Stimulated activated CD8-positive, alpha-beta memory T cell treated with anti-CD3 and anti-CD28 coated beads, Interleukin-12 subunit alpha, Interleukin-12 subunit beta, amount 100 ng/mL, for 1 hour (primary cell): ENCODE measurements around the gene CCBE1.
"Not testable (repeated sequence)": the region's sequence is repeated elsewhere in the genome, so short reads cannot be mapped to it uniquely, and the experiment has no call there.

Experiments
- DNase-seq: peaks from one replicate; pipeline ENCODE4 v3.0.0-alpha.2; 2020; ENCODE audit warnings: low read depth

CCBE1 gene

GRCh38 chr18:59656373-59656887 lies 40.8 kb downstream of the CCBE1 start:
- DNase-seq, result no peak

GRCh38 chr18:59655676-59656075 lies 41.5 kb downstream of the CCBE1 start:
- DNase-seq, result no peak

- DNase-seq, result no peak
Observed at GRCh38 chr18:59651071-59651470, 46.2 kb downstream of the CCBE1 start.

GRCh38 chr18:59650266-59650820 lies 46.9 kb downstream of the CCBE1 start:
- no peak for DNase-seq

DNA sequence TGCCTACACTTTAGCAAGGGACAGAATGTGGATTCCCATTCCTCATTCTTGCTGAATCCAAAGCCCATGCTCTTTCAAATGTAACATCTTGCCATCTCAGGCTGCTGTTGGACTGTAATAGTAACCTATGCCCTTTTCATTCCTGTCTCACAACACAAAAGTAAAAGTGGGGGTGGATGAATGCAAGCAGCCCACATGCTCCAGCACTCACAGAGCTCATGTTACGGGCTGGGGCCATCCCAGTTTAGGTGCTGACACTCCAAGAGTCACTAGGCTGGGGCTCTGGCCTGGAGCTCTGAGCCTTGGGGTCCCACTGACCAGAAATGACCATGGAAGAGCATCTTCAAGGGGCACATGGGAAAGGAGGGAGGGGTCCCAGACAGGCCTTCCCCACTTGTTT lies 47.6 kb downstream of the CCBE1 start:
- DNase-seq, result no peak

DNA sequence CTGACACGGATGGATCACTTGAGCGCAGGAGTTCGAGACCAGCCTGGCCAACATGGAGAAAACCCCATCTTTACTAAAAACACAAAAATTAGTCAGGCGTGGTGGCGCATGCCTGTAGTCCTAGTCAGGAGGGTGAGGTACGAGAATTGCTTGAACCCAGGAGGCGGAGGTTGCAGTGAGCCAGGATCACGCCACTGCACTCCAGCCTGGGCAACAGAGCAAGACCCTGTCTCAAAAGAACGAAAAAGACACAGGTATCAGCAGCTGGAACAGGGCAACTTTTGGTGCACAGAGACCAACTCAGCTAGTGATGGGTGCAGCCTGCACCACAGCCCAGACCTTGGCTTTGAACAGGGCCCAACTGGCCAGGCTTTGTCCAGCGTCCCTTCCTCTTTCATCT lies 48.8 kb downstream of the CCBE1 start:
- DNase-seq, result not testable (repeated sequence)

DNA sequence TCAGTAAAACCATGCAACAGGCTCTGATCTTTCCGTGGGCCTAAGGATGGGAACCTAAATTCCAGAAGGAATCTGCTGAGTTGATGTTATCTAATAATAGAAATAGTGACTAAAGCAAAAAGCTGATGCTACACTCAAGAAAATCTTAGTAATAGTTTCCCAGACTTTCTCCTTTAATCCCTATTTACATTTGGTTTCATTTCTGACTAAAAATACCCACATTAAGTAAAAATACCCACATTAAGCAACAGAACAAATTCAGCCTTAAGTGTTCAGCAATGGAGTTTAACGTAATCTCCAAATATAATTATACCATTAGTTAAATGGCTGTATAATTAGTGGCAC lies 50.3 kb downstream of the CCBE1 start:
- no peak for DNase-seq

DNA sequence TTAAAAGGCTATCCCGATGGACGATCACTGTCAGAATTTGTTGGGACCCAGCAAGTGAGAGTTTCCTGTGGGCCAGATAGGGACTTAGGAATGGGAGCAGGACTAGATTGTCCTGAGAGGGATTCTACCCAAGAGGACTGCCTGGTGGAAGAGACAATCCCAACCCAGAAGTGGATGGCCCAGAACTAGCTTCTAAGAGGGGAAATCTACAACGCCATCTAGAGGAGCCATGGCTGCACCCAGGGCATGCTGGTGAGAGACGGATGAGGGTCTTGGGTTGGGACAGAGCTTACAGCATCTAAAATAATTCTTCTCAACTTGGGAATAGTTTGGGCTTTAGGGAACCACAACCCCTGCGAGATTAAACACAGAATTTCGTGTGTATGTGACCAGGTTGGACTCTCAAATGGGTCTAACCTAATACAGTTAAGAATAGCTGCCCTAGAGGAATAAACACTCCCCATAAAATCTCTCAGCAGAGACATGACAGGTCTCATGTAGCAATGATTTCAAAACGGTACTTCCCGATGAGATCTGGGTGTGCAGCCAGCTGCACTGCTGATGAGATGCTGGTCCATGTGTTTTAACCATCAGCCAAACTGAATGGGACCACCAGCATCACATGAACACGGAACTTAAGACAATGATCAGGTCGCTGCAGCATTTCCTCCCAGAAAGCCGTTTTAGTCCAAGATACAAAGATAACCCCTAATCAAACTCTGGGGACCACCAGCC lies 50.8 kb downstream of the CCBE1 start:
- no peak for DNase-seq

GRCh38 chr18:59643740-59644139 lies 53.5 kb downstream of the CCBE1 start:
- no peak for DNase-seq

GRCh38 chr18:59640721-59641120 lies 56.5 kb downstream of the CCBE1 start:
- DNase-seq, result no peak

DNA sequence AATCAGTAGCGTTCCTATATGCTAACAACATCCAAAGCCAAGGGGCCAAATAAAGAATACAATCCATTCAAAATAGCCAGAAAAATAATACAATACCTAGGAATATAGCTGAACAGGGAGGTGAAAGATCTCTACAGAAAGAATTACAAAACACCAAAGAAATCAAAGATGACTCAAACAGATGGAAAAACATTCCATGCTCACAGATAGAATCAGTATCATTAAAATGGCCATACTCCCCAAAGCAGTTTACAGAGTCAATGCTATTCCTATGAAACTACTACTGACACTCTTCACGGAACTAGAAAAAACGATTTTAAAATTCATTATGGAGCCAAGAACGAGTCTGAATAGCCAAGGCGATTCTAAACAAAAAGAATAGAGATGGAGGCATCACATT lies 57.4 kb downstream of the CCBE1 start:
- no peak for DNase-seq

DNA sequence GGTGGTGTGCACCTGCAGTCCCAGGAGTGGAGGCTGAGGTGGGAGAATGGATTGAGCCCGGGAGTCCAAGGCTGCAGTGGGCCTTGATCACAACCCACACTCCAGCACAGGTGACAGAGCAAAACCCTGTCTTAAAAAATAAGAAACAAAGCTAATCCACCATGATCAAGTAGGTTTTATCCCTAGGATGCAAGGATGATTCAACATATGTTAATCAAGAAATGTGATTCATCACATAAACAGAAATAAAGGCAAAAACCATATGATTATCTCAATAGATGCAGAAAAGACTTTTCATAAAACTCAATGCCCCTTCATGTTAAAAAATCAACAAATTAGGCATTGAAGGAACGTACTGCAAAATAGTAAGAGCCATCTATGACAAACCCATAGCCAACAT lies 58.1 kb downstream of the CCBE1 start:
- DNase-seq, result no peak

GRCh38 chr18:59633961-59634485 lies 63.2 kb downstream of the CCBE1 start:
- no peak for DNase-seq

DNA sequence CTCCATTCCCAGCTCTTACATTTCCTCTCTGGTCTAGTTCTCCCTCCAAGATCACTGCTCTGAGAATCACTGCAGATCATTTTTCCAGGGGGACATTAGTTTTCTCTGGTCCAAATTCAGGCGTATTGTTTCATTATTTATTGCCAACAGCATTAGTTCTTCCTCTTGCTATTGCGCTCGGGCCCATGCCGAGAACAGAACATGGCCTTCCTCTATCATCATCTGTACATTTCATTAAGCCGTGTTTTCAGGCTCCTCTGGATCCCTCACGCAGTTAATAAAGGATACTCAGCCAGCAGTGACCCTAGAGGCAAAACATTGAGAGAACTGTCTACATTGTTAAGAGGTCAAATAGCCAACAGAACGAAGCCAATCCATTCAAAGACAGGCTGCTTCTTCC lies 63.9 kb downstream of the CCBE1 start:
- DNase-seq, result no peak

GRCh38 chr18:59631583-59632181 lies 65.5 kb downstream of the CCBE1 start:
- DNase-seq, result no peak

GRCh38 chr18:59629894-59630293 lies 67.3 kb downstream of the CCBE1 start:
- DNase-seq, result no peak

DNA sequence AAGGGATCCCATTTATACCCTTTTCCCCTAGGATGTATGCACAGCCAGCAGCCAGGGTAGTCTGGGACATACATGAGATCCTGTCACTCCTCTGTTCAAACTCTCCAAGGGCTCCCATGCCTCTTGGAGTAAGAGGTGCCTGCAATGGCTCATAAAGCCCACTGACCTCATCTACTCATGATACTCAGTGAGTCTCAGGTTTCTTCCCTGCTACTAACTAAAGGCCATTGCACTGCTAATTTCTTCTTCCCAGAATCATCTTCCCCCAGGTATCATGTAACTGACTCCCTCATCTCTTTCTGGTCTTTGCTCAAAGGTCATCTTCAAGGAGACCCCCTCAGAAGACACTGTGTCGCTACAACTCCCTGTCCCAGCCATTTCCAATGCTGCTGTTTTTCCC lies 68.2 kb downstream of the CCBE1 start:
- DNase-seq, result no peak

DNA sequence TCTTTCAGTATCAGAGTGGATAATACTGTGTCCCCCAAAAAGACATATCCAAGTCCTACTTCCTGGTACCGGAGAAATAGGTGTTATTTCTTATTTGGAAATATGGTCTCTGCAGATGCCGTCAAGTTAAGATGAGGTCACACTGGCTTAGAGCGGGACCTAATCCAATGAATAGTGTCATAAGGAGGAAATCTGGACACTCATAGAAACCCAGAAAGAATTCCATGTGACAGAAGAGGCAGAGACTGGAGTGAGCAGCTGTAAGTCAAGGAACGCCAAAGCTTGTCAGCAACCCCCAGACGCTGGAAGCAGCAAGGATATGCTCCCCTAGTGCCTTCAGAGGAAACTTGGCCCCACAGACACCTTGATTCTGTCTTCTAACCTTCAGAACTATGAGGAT lies 69.8 kb downstream of the CCBE1 start:
- DNase-seq, result no peak

DNA sequence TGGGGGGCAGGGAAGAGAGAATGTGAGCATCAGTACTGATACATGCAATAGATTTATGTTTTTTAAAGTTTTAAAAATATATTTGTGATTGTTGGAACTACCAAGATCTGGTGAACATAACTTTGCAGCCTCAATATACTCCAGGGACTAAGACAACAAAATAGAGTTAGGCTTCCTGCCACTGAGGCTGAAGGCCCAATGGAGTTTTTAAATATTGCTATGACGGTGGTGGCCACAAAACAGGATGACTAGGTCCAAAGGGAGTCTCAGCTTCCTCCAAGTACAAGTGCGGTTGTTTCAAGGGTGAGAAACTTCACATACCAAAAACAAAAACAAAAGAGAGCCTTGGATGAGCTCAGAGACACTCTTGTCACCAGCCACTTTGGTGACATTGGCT lies 72.9 kb downstream of the CCBE1 start:
- DNase-seq, result no peak

GRCh38 chr18:59623456-59624368 lies 73.5 kb downstream of the CCBE1 start:
- no peak for DNase-seq

GRCh38 chr18:59621027-59621426 lies 76.2 kb downstream of the CCBE1 start:
- DNase-seq, result no peak

DNA sequence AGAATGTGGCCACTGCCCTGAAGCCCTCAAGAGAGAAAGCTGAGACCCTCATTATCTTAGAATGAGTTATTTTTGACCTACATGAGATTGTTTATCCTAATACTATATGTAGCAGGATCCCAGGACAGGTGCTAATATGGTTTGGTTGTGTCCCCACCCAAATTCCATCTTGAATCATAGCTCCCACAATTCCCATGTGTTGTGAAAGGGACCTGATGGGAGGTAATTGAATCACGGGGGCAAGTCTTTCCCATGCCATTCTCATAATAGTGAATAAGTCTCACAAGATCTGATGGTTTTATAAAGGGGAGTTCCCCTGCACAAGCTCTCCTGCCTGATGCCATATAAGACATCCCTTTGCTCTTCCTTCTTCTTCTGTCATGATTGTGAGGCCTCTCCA lies 76.8 kb downstream of the CCBE1 start:
- no peak for DNase-seq
